KMS-11 (cell line): ENCODE data around the gene SIM1.

ENCODE experiments used
- H2AFZ ChIP-seq: fragments of 200-600 bp; sonication (generic); 2 replicates; pipeline ENCODE4 v1.6.1; 2016; ENCODE audit warnings: antibody characterized with exemption, mixed run types, low read depth
- H3K27ac ChIP-seq: fragments of 200-600 bp; sonication (generic); 2 replicates; pipeline ENCODE4 v1.6.1; 2016; ENCODE audit warnings: mild to moderate bottlenecking, mixed run types
- H3K27me3 ChIP-seq: fragments of 200-600 bp; sonication (generic); 2 replicates; pipeline ENCODE4 v1.6.1; 2017; ENCODE audit warnings: mild to moderate bottlenecking, low read depth, mixed run types, moderate library complexity; ENCODE audit not compliant: insufficient read depth
- H3K36me3 ChIP-seq: fragments of 200-600 bp; sonication (generic); 2 replicates; pipeline ENCODE4 v1.6.1; 2017; ENCODE audit warnings: mild to moderate bottlenecking, mixed run types; ENCODE audit not compliant: insufficient read depth
- H3K4me1 ChIP-seq: fragments of 200-600 bp; sonication (generic); 2 replicates; pipeline ENCODE4 v1.6.1; 2016; ENCODE audit warnings: mild to moderate bottlenecking, low read depth, mixed run types; ENCODE audit not compliant: poor library complexity, severe bottlenecking
- H3K4me2 ChIP-seq: fragments of 200-600 bp; sonication (generic); 2 replicates; pipeline ENCODE4 v1.7.0; 2016; ENCODE audit warnings: mild to moderate bottlenecking, mixed run types
- H3K4me3 ChIP-seq: fragments of 200-600 bp; sonication (generic); IDR thresholded peaks from 2 replicates; pipeline ENCODE4 v1.6.1; 2017; ENCODE audit warnings: low read depth, low read length, mixed read lengths; ENCODE audit not compliant: insufficient read depth
- H3K79me2 ChIP-seq: fragments of 200-600 bp; sonication (generic); 2 replicates; pipeline ENCODE4 v1.6.1; 2016; ENCODE audit warnings: low read depth, mixed run types; ENCODE audit not compliant: insufficient read depth
- H3K9ac ChIP-seq: fragments of 200-600 bp; sonication (generic); 2 replicates; pipeline ENCODE4 v1.6.1; 2016; ENCODE audit warnings: mild to moderate bottlenecking, mixed run types
- H4K20me1 ChIP-seq: fragments of 200-600 bp; sonication (generic); 2 replicates; pipeline ENCODE4 v1.6.1; 2016; ENCODE audit warnings: mild to moderate bottlenecking, mixed run types; ENCODE audit not compliant: insufficient read depth
- TF ChIP-seq, protein P1 (sequence below): fragments of 200-600 bp; sonication (generic); conservative IDR thresholded peaks from 2 replicates; pipeline ENCODE4 v1.6.1; 2017; ENCODE audit warnings: low read depth, mild to moderate bottlenecking, antibody characterized with exemption, low read length, moderate library complexity, mixed read lengths

The SIM1 gene

GRCh38 chr6:100457311-100457990 is 7.3 kb downstream of the SIM1 start:
- H3K79me2 ChIP-seq, result no peaks in the 10 kb centered on the region
- no peak overlapping the region for H3K4me3 ChIP-seq
- TF ChIP-seq, protein P1, sequence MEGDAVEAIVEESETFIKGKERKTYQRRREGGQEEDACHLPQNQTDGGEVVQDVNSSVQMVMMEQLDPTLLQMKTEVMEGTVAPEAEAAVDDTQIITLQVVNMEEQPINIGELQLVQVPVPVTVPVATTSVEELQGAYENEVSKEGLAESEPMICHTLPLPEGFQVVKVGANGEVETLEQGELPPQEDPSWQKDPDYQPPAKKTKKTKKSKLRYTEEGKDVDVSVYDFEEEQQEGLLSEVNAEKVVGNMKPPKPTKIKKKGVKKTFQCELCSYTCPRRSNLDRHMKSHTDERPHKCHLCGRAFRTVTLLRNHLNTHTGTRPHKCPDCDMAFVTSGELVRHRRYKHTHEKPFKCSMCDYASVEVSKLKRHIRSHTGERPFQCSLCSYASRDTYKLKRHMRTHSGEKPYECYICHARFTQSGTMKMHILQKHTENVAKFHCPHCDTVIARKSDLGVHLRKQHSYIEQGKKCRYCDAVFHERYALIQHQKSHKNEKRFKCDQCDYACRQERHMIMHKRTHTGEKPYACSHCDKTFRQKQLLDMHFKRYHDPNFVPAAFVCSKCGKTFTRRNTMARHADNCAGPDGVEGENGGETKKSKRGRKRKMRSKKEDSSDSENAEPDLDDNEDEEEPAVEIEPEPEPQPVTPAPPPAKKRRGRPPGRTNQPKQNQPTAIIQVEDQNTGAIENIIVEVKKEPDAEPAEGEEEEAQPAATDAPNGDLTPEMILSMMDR, result no peak
- H3K27me3 ChIP-seq, result no peaks in the 10 kb centered on the region
- no peak overlapping the region for H3K9ac ChIP-seq
- no peaks in the 10 kb centered on the region for H4K20me1 ChIP-seq
- peaks cover 11% of the 10 kb centered on the region for H3K4me1 ChIP-seq
- H3K27ac ChIP-seq, result no peak overlapping the region
- H3K36me3 ChIP-seq, result no peaks in the 10 kb centered on the region
- H3K4me2 ChIP-seq, result no peak overlapping the region
- H2AFZ ChIP-seq, result no peak overlapping the region

DNA sequence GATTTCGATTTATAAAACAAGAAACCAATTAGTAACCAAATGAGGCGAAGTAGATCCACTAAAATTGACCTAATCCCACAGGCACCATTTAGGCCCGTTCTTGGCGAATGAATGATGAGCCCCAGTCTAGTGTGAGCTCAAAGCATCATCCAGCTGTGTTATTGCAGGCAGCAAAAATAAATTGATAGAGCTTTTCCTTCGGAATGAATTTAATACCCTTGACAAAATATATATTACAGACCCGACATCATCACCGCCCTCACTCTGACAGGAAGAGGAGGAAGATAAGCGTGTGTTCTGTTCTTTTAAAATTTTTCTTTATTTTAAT is 7.8 kb downstream of the SIM1 start:
- Histone ChIP-seq H2AFZ (no peak overlapping the region), H4K20me1 (no peaks in the 10 kb centered on the region), H3K9ac (no peak overlapping the region), H3K4me2 (no peak overlapping the region), H3K27me3 (no peaks in the 10 kb centered on the region), H3K36me3 (no peaks in the 10 kb centered on the region), H3K27ac (no peak overlapping the region), H3K79me2 (no peaks in the 10 kb centered on the region), H3K4me3 (no peak overlapping the region), H3K4me1 (peaks cover 5% of the 10 kb centered on the region)
- TF ChIP-seq, protein P1, result no peak

- Histone ChIP-seq H3K4me3 (no peak overlapping the region), H3K9ac (no peak overlapping the region), H3K27me3 (no peaks in the 10 kb centered on the region), H3K36me3 (no peaks in the 10 kb centered on the region), H2AFZ (no peak overlapping the region), H3K4me1 (no peaks in the 10 kb centered on the region), H3K27ac (no peak overlapping the region), H3K4me2 (no peak overlapping the region), H3K79me2 (no peaks in the 10 kb centered on the region), H4K20me1 (no peaks in the 10 kb centered on the region)
- TF ChIP-seq, protein P1, result no peak
Observed at GRCh38 chr6:100456141-100456907, 8.4 kb downstream of the SIM1 start.

DNA sequence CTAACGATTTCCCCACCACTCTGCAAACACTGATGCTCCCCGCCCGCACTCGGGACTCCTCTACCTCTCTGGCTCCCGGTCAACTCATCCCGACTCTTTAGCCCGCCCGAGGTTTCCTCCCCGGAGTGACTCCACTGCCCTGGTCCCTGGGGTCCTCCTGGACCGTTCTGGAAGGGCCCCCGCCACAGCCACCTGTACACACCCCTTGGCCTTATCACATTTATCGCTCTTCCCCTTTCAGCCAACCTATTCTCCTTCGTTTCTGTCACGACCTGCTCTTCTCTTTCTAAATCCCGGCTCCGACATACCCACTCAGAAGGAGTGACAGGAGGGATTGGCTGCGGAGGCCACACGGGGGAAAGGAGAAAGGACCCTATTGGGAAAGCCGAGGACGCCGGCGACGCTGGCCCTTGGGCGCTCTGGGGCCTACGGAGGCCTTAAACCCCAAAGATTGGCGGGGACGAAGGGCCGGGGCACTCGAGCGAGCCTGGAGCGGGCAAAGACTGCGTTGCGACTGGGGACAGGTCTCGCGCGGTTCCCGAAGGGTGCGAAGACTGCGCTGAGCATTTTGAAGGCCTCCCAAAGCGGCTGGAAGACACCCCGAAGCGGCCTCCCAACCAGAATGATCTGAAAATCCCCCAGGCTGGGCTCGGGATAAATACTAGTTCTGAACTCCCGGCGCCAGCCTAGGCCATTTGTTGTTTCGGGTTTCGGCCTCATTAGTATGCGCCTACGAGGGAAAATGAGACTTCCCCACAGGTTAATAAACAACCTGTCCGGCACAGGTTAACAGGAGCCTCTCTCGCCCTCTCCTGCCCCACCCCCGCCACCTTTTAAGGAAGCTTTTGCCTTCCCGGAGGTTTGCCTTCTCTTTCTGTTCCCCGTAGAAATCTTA is 9.2 kb downstream of the SIM1 start:
- Histone ChIP-seq H4K20me1 (no peaks in the 10 kb centered on the region), H3K9ac (no peak overlapping the region), H3K4me2 (no peak overlapping the region), H2AFZ (no peak overlapping the region), H3K4me1 (no peaks in the 10 kb centered on the region), H3K27me3 (no peaks in the 10 kb centered on the region), H3K36me3 (no peaks in the 10 kb centered on the region), H3K27ac (no peak overlapping the region), H3K79me2 (no peaks in the 10 kb centered on the region), H3K4me3 (no peak overlapping the region)
- TF ChIP-seq, protein P1, result no peak
